ENCODE data around the gene ASIC2.

The ASIC2 gene

DNA sequence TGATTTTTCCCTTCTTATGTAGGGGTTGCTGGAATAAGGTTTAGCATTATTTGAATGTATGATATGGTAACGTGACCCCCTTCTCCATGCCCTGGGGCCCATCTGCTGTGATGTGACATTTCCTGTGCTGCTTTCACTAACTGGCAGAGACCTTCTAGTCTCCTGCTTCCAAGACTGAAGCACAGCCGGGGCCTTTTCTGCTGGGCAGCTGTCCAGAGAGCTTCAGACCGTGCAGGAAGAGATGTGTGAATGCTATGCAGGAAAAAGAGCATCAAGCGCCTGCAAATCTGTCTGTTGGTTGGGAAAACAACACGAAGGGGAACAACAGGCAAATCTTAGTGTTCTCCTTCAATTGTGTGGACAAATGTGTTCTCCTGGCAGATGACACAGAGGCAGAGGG is 173.0 kb downstream of the ASIC2 start:
- TF ChIP-seq, protein P1, sequence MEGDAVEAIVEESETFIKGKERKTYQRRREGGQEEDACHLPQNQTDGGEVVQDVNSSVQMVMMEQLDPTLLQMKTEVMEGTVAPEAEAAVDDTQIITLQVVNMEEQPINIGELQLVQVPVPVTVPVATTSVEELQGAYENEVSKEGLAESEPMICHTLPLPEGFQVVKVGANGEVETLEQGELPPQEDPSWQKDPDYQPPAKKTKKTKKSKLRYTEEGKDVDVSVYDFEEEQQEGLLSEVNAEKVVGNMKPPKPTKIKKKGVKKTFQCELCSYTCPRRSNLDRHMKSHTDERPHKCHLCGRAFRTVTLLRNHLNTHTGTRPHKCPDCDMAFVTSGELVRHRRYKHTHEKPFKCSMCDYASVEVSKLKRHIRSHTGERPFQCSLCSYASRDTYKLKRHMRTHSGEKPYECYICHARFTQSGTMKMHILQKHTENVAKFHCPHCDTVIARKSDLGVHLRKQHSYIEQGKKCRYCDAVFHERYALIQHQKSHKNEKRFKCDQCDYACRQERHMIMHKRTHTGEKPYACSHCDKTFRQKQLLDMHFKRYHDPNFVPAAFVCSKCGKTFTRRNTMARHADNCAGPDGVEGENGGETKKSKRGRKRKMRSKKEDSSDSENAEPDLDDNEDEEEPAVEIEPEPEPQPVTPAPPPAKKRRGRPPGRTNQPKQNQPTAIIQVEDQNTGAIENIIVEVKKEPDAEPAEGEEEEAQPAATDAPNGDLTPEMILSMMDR (IDR thresholded peaks at IDR 0.05; ENCODE audit: low read depth, low read length) = no peak
- no peak overlapping the region for H3K4me3 ChIP-seq (ENCODE audit: low read depth, low read length)

DNA sequence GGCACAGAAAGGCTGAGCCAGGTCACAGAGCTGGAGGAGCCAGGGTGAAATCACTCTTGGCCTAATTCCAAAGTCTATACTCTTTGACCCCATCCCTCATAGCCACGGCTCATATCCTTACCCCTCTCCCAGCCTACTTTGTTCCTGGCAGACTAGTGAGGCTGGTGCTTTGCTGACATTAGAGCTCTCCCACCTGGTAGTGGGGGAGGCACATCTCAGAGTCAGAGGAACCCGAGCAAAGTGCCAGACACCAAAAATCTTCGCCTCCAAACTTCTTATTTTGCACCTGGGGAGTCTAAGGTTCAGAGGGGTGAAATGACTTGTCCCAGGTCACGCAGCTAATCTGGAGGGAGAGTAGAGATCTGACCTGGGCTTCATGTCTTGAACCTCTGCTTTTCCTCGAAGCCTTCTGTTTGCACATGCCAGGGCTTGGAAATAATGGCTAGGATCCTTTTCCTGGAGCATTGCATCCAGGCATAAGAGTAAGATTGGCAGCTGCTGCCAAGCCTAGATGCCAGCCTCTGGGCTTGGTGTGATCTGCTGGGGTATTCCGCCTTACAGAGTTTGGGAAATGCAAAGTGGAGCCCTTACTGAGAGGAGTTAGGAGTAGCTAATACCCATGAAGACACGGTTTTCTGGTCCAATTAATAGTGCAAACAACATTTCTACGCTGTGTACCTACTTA is 174.6 kb downstream of the ASIC2 start:
- no peak overlapping the region for H3K4me3 ChIP-seq (ENCODE audit: low read depth, low read length)
- TF ChIP-seq, protein P1 (IDR thresholded peaks at IDR 0.05; ENCODE audit: low read depth, low read length) = no peak

DNA sequence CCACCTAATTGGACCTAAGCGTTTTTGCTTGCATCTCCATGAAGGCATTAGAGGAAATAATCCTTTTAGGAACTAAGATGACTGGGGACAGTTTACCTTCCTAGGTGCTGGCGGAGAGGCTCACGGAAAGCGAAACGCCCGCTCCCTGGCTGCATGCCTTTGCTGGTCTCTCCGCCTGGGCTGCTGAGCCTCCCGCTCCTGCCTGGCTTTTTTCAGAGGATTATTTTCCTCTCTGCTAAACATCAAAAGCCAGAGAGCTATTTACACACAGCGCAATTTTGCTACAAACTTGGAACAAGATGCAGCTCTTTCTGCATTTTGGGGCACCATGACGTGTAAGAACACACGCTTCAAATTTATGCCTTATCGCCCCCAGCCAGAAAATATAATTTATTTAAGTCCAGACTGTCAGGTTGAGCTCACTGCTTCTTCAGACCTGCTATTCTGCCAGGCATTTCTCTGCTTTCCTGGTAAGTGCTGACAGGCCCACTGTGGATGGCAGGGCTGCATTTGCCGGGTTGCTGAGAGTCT is 177.0 kb downstream of the ASIC2 start:
- H3K4me3 ChIP-seq (ENCODE audit: low read depth, low read length) = no peak overlapping the region

DNA sequence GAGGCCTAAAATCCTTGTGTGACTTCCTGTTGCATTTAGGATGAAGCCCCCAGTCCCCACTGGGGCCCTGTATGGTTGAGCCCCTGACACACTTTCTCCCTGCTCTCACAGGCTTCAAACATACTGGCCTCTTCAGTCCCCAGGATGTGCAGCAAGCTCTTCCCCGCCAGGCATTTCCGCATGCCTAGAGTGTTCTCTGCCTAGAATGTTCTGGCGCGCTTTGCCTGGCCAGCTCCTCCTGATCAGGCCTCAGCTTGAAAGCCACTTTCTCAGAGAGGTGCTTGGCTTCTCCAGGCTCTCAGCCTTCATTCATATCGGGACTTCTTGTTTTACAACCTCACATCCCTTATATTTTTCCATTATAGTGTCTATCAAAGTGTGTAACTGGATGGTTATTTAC is 177.7 kb downstream of the ASIC2 start:
- TF ChIP-seq, protein P1 (IDR thresholded peaks at IDR 0.05; ENCODE audit: low read depth, low read length) = no peak
- no peak overlapping the region for H3K4me3 ChIP-seq (ENCODE audit: low read depth, low read length)

More for the DNA sequence above, 177.0 kb downstream of the ASIC2 start:
- TF ChIP-seq, protein P1 (IDR thresholded peaks at IDR 0.05; ENCODE audit: low read depth, low read length) = no peak

DNA sequence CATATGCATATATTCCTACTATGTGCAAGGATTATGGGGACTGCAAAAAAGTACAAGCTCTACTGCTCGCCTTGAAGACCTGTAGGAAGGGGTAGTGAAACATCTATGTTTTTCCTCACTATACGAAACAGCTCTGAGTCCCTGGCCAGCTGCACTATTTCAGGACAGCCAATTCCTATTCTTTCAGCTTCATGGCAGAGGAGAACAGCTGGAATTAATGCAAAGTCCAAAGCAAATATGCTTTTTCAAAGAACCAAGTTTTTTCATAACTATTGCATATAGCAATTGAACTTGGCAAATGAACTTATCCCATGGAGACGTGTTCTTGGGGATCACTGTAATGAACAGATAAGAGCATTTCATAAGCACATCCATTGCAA is 179.1 kb downstream of the ASIC2 start:
- H3K4me3 ChIP-seq (ENCODE audit: low read depth, low read length) = no peak overlapping the region

DNA sequence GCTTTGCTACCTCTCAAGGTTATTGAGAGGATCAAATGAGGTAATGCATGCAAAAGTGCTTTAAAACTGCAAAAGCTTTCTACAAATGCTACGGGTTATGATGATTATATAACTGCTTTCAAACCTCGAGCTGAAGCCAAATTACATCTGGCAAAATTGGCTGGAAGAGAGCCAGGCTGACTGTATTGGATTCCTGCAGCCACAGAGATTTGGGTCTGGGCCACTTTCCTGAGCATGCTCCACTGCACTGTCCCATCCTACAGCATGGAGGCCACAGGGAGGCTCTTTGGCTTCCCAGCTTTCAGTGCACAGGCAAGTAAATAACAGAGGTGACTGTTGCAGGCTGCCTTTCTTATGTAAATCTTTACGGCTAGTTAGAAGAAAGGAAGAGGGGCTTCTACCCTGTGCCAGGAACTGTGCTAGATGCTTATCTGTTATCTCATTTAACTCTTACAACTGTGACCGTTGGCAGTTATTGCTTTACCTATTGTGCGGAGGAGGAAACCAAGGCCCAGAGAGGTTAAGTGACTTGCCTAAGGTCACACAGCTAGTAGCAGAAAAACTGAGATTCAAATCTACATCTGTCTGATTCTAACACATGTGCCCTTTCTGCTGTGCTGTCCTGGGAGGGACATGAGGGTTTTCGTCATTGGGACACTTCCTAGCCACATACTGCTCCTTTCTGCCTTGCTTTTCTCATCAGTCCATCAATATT is 179.7 kb downstream of the ASIC2 start:
- TF ChIP-seq, protein P1 (IDR thresholded peaks at IDR 0.05; ENCODE audit: low read depth, low read length) = no peak
- no peak overlapping the region for H3K4me3 ChIP-seq (ENCODE audit: low read depth, low read length)

More for the DNA sequence above, 179.1 kb downstream of the ASIC2 start:
- TF ChIP-seq, protein P1 (IDR thresholded peaks at IDR 0.05; ENCODE audit: low read depth, low read length) = no peak

DNA sequence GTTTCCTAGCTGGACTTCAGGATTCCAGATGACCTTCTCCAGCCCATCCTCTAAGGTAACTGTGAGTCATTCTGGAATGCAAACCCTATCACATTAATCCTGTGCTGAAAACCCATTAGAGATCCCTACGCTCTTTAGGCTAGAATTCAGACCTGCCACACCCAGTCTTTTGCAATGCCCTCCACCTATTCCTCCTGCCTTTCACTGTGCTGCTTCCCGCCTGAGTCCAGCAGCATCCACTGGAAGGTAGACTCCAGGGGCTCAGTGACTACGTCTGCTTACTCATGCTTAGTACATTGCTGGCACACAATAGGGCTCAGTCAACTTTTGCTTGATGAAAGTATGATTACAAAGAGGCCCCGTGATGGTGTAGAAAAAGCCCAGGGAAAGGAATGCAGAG is 180.3 kb downstream of the ASIC2 start:
- H3K4me3 ChIP-seq (ENCODE audit: low read depth, low read length) = no peak overlapping the region
- TF ChIP-seq, protein P1 (IDR thresholded peaks at IDR 0.05; ENCODE audit: low read depth, low read length) = no peak
